ENCODE data around the gene JMJD8. TPM values are rescaled to one million over a fixed set of nuclear protein-coding genes. Genes with fewer than 3 reads are reported as not detected.
A peak's percentile ranks its signal among the peaks of the same experiment; 100 is the strongest.

JMJD8 gene
- total and polyA plus RNA-seq, 9 of the 15 experiments (the other 6 are each of a cell fraction or from before 2014, with no cell fraction given), result 1.2 to 50.6 (median 29.3) TPM

DNA sequence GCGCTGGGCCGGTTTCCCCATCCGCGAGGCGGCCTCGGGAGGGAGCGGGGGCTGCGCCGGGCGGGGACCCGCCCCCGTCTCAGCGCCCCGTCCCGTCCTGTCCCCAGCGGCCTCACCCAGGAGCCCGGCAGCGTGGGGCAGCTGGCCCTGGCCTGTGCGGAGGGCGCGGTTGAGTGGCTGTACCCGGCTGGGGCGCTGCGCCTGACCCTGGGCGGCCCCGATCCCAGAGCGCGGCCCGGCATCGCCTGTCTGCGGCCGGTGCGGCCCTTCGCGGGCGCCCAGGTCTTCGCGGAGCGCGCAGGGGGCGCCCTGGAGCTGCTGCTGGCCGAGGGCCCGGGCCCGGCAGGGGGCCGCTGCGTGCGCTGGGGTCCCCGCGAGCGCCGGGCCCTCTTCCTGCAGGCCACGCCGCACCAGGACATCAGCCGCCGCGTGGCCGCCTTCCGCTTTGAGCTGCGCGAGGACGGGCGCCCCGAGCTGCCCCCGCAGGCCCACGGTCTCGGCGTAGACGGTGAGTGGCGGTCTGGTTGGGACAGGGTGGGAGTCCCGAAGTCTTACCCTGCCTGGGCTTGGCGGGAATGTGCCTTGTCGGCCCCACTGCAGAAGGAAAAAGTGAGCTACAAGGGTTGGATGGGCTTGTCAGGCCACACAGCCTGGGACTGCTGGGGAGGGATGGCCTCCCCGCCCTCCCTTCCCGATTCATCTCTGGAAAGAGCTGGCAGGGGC is 31.5 kb upstream of the JMJD8 start (continued):
- TF ChIP-seq SFPQ (IDR thresholded peaks at IDR 0.05; ENCODE audit: low read depth, low read length) (no peak), U2AF1 (optimal IDR thresholded peaks at IDR 0.05; ENCODE audit: low read depth, low read length) (peak; percentile 71), RCOR1 (IDR thresholded peaks at IDR 0.05; ENCODE audit: borderline replicate concordance in 1 of 2, low read depth in 2 of 2, low read length in 2 of 2) (0 out of 4 replicates have a peak, but pooled peaks of 1 of the 2 experiments have one; percentile 4), XRCC5 (IDR thresholded peaks at IDR 0.05; ENCODE audit: low read depth, low read length) (no peak), MGA (IDR thresholded peaks at IDR 0.05) (peak; percentile 33; the same call in 1 of the 2 replicates), SIX5 (IDR thresholded peaks at IDR 0.05; ENCODE audit: borderline replicate concordance in 1 of 2, insufficient read depth in 1 of 2, low read depth in 1 of 2, low read length in 2 of 2) (no peak), CBFA2T3 (IDR thresholded peaks at IDR 0.05) (no peak), EGR1 (conservative IDR thresholded peaks at IDR 0.05) (0 out of 2 replicates have a peak, but pooled peaks have one; percentile 9), CBFB (CRISPR knock-in tag; IDR thresholded peaks at IDR 0.05) (no peak), MED1 (CRISPR knock-in tag; IDR thresholded peaks at IDR 0.05; ENCODE audit: borderline replicate concordance) (no peak), CBX2 (IDR thresholded peaks at IDR 0.05; ENCODE audit: insufficient read depth, low read length, poor library complexity, severe bottlenecking) (no peak), HNRNPL (IDR thresholded peaks at IDR 0.05; ENCODE audit: low read depth, low read length) (no peak), SMAD4 (CRISPR knock-in tag; conservative IDR thresholded peaks at IDR 0.05) (0 out of 2 replicates have a peak, but pooled peaks have one; percentile 38)

Data from K562 (cell line).